GM12864 (cell line): ENCODE data around the gene HM13.
A peak's percentile ranks its signal among the peaks of the same experiment; 100 is the strongest.
"Not testable (repeated sequence)": the region's sequence is repeated elsewhere in the genome, so short reads cannot be mapped to it uniquely, and the experiment has no call there.

Experiments used
- DNase-seq: peaks from one replicate; pipeline ENCODE4 v3.0.0-alpha.2; 2011; ENCODE audit warnings: low read depth
- H3K4me3 ChIP-seq: 2 replicates; pipeline ENCODE4 v1.5.1; 2011; ENCODE audit warnings: mild to moderate bottlenecking, low read depth, low read length, control low read depth
- CTCF ChIP-seq: IDR thresholded peaks from 2 replicates; pipeline ENCODE4 v1.5.1; 2011; ENCODE audit warnings: low read depth, mild to moderate bottlenecking, moderate library complexity, low read length, control low read depth, inconsistent platforms; ENCODE audit errors: missing control alignments

The HM13 gene

GRCh38 chr20:31502884-31503673 is 11.2 kb upstream of the HM13 start:
- not testable (repeated sequence) for H3K4me3 ChIP-seq
- TF ChIP-seq CTCF = peak; percentile 88
- peak; percentile 22 for DNase-seq

- no peak overlapping the region for H3K4me3 ChIP-seq
These were observed 8.3 kb upstream of the HM13 start for GRCh38 chr20:31505903-31506302.

GRCh38 chr20:31508517-31509244 is 5.6 kb upstream of the HM13 start:
- no peak overlapping the region for H3K4me3 ChIP-seq
- no peak for TF ChIP-seq CTCF
- no peak for DNase-seq

More at GRCh38 chr20:31505903-31506302, 8.3 kb upstream of the HM13 start:
- no peak for TF ChIP-seq CTCF
- no peak for DNase-seq

- H3K4me3 ChIP-seq = peak overlapping the region; percentile 83
- DNase-seq = no peak
- TF ChIP-seq CTCF = no peak
These were observed 981 bp downstream of the HM13 start for GRCh38 chr20:31515072-31515774.

- TF ChIP-seq CTCF = no peak
- peak; percentile 18 for DNase-seq
- H3K4me3 ChIP-seq = peak overlapping the region; percentile 83
These were observed 1.5 kb downstream of the HM13 start for GRCh38 chr20:31515775-31516107.

GRCh38 chr20:31516166-31516565 is 1.9 kb downstream of the HM13 start:
- DNase-seq = no peak
- TF ChIP-seq CTCF = no peak
- H3K4me3 ChIP-seq = peak overlapping the region; percentile 83
